Measurements from ENCODE around the gene IL17B. TPM values are rescaled to one million over a fixed set of nuclear protein-coding genes. Genes with fewer than 3 reads are reported as not detected.
"Not testable (repeated sequence)": the region's sequence is repeated elsewhere in the genome, so short reads cannot be mapped to it uniquely, and the experiment has no call there.

IL17B gene
- total and polyA plus RNA-seq, 2 experiments from 2014 or later, result 0.43 TPM; not detected in 1

DNA sequence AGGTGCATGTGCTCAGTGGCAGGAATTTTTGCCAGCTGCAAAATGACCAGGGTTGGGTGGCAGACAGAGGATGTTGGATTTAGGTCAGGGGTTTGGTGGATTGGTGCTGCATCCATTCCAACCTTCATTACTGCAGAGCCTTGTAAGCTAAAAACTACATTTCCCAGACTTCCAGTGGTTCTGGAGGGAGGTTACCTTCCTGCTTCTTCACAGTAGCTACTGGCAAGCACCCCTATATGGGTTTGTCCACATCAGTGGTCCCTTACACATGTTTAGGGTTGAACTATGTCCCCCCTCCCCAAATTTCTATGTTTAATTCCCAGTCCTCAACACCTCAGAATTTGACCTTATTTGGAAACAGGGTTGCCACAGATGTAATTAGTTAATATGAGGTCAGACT lies 20.7 kb upstream of the IL17B start:
- H3K4me2 ChIP-seq (ENCODE audit: unreplicated experiment), result no peak overlapping the region
- in situ Hi-C loops (cut with MboI), result no loop called here
- H2AFZ ChIP-seq, result no peak overlapping the region
- H3K27ac ChIP-seq, result no peak overlapping the region
- H3K4me1 ChIP-seq (ENCODE audit: insufficient read depth), result peaks cover 26% of the 10 kb centered on the region
- H3K4me3 ChIP-seq, result no peak overlapping the region
- DNase-seq, result no peak
- no peaks in the 10 kb centered on the region for H3K79me2 ChIP-seq (ENCODE audit: insufficient read depth)
- H3K9me2 ChIP-seq (ENCODE audit: insufficient read depth), result no peaks in the 10 kb centered on the region
- H3K9ac ChIP-seq, result no peak overlapping the region
- no peaks in the 10 kb centered on the region for H3K27me3 ChIP-seq (replicated peaks; ENCODE audit: insufficient read depth)
- H4K20me1 ChIP-seq (ENCODE audit: insufficient read depth), result no peaks in the 10 kb centered on the region
- H3K9me3 ChIP-seq (ENCODE audit: low read depth), result no peaks in the 10 kb centered on the region
- H3K36me3 ChIP-seq (ENCODE audit: low read depth), result no peaks in the 10 kb centered on the region
- H3F3A ChIP-seq (ENCODE audit: insufficient read depth), result peaks cover 35% of the 10 kb centered on the region
- TF ChIP-seq EZH2phosphoT487 (IDR thresholded peaks at IDR 0.05; ENCODE audit: insufficient read depth, low read depth), result no peak
- TF ChIP-seq EZH2 (IDR thresholded peaks at IDR 0.05; ENCODE audit: insufficient read depth, poor library complexity, severe bottlenecking), result no peak

DNA sequence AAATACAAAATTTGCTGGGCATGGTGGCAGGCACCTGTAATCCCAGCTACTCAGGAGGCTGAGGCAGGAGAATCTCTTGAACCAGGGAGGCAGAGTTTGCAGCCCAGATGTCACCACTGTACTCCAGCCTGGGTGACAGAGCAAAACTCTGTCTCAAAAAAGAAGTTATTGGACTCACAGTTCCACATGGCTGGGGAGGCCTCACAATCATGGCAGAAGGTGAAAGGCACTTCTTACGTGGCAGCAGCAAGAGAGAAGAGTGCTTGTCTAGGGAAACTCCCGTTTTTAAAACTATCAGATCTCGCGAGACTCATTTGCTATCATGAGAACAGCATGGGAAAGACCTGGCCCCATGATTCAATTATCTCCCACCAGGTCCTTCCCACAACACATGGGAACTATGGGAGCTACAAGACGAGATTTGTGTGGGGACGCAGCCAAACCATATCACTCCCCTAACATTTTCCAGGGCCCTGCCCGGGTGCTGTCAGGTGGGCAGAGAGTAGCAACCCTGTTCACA lies 19.7 kb upstream of the IL17B start:
- H3K36me3 ChIP-seq (ENCODE audit: low read depth); H3K9me2 ChIP-seq (ENCODE audit: insufficient read depth); in situ Hi-C loops (cut with MboI); H3K4me2 ChIP-seq (ENCODE audit: unreplicated experiment); H3K4me3 ChIP-seq; H3K27me3 ChIP-seq (replicated peaks; ENCODE audit: insufficient read depth); H3K9ac ChIP-seq; H3K79me2 ChIP-seq (ENCODE audit: insufficient read depth); H4K20me1 ChIP-seq (ENCODE audit: insufficient read depth); H2AFZ ChIP-seq; DNase-seq; H3K27ac ChIP-seq; H3K9me3 ChIP-seq (ENCODE audit: low read depth): not testable (repeated sequence)
- Histone ChIP-seq H3K4me1 (ENCODE audit: insufficient read depth) (peaks cover 16% of the 10 kb centered on the region), H3F3A (ENCODE audit: insufficient read depth) (peaks cover 26% of the 10 kb centered on the region)
- WGBS, 2 experiments (ENCODE audit: low coverage in 1 of 2, low lambda C conversion rate in 2 of 2, missing lambda C conversion rate in 2 of 2), result 75 to 81% methylated on average over 7 of the region's 7 CpGs

DNA sequence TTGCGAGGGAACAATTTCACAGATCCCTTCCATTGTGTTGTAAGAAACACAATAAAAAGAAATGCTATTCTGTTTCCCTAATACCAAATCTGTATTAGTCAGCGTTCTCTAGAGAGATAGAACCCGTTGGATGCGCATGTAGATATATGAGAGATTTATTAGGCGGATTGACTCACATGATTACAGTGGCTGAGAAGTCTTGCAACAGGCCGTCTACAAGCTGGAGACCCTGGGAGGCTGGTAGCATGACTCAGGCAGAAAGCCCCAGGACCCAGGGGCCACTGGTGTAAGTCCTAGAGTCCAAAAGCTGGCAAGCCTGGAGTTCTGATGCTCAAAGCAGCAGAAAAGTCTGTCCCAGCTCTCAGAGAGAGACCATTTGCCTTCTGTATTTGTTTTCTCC lies 18.4 kb upstream of the IL17B start:
- H3K36me3 ChIP-seq (ENCODE audit: low read depth), result no peaks in the 10 kb centered on the region
- no peaks in the 10 kb centered on the region for H3K9me3 ChIP-seq (ENCODE audit: low read depth)
- no peak overlapping the region for H2AFZ ChIP-seq
- no peak overlapping the region for H3K4me3 ChIP-seq
- H3K9ac ChIP-seq, result peak overlapping the region; percentile 32; the same call in 1 of the 2 replicates
- H3K27me3 ChIP-seq (replicated peaks; ENCODE audit: insufficient read depth), result no peaks in the 10 kb centered on the region
- TF ChIP-seq EZH2phosphoT487 (IDR thresholded peaks at IDR 0.05; ENCODE audit: insufficient read depth, low read depth) (no peak), EZH2 (IDR thresholded peaks at IDR 0.05; ENCODE audit: insufficient read depth, poor library complexity, severe bottlenecking) (no peak)
- no peaks in the 10 kb centered on the region for H3K9me2 ChIP-seq (ENCODE audit: insufficient read depth)
- in situ Hi-C loops (cut with MboI), result no loop called here
- DNase-seq, result peak; percentile 94
- H3K4me1 ChIP-seq (ENCODE audit: insufficient read depth), result peaks cover 9% of the 10 kb centered on the region
- H3K27ac ChIP-seq, result peak overlapping the region; percentile 60
- H3K4me2 ChIP-seq (ENCODE audit: unreplicated experiment), result no peak overlapping the region
- peaks cover 17% of the 10 kb centered on the region; the same call in 1 of the 2 replicates for H3F3A ChIP-seq (ENCODE audit: insufficient read depth)
- no peaks in the 10 kb centered on the region for H4K20me1 ChIP-seq (ENCODE audit: insufficient read depth)
- 20 to 28% methylated on average over 6 of the region's 6 CpGs for WGBS, 2 experiments (ENCODE audit: low coverage in 1 of 2, low lambda C conversion rate in 2 of 2, missing lambda C conversion rate in 2 of 2)
- no peaks in the 10 kb centered on the region for H3K79me2 ChIP-seq (ENCODE audit: insufficient read depth)

DNA sequence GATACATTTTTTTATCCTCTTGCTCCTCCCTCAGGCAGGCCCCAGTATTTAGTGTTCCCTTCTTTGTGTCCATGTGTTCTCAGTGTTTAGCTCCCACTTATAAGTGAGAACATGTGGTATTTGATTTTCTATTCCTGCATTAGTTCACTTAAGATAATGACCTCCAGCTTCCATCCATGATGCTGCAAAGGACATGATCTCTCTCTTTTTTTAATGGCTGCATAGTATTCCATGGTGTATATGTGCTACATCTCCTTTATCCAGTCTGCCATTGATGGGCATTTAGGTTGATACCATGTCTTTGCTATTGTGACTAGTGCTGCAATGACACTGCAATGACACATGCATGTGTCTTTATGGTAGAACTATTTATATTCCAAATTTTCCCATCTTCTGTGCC lies 15.9 kb upstream of the IL17B start:
- peaks cover 17% of the 10 kb centered on the region; the same call in 1 of the 2 replicates for H3F3A ChIP-seq (ENCODE audit: insufficient read depth)
- H3K4me2 ChIP-seq (ENCODE audit: unreplicated experiment); in situ Hi-C loops (cut with MboI); H3K9ac ChIP-seq; DNase-seq; H3K27ac ChIP-seq; H3K36me3 ChIP-seq (ENCODE audit: low read depth); H3K4me1 ChIP-seq (ENCODE audit: insufficient read depth); H2AFZ ChIP-seq; H3K9me3 ChIP-seq (ENCODE audit: low read depth); H3K79me2 ChIP-seq (ENCODE audit: insufficient read depth); H4K20me1 ChIP-seq (ENCODE audit: insufficient read depth); H3K9me2 ChIP-seq (ENCODE audit: insufficient read depth); H3K27me3 ChIP-seq (replicated peaks; ENCODE audit: insufficient read depth); H3K4me3 ChIP-seq: not testable (repeated sequence)

DNA sequence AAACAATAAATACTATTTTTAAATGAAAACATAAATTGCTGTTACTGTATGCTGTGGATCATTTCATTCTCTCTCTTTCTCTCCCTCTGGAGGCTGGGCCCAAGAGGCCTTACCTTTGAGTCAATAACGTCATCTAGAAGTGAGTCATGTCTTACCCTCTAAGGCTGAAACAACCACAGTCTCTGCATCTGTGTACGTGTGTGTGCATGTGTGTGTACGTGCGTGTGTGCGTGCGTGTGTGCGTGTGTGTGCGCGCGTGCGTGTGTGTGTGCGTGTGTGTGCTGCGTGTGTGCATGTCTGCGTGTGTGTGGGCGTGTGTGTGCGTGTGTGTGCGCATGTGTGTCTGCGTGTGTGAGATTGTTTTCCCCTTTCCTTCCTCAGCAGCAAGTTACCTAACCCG lies 13.6 kb upstream of the IL17B start:
- no peak overlapping the region for H3K9ac ChIP-seq
- no peaks in the 10 kb centered on the region for H3K9me3 ChIP-seq (ENCODE audit: low read depth)
- no peaks in the 10 kb centered on the region for H3K36me3 ChIP-seq (ENCODE audit: low read depth)
- H3K27ac ChIP-seq, result no peak overlapping the region
- no peak overlapping the region for H2AFZ ChIP-seq
- H3K79me2 ChIP-seq (ENCODE audit: insufficient read depth), result no peaks in the 10 kb centered on the region
- TF ChIP-seq EZH2phosphoT487 (IDR thresholded peaks at IDR 0.05; ENCODE audit: insufficient read depth, low read depth) (no peak), EZH2 (IDR thresholded peaks at IDR 0.05; ENCODE audit: insufficient read depth, poor library complexity, severe bottlenecking) (no peak)
- H3K4me2 ChIP-seq (ENCODE audit: unreplicated experiment), result no peak overlapping the region
- DNase-seq, result peak; percentile 61
- in situ Hi-C loops (cut with MboI), result no loop called here
- H3F3A ChIP-seq (ENCODE audit: insufficient read depth), result peaks cover 11% of the 10 kb centered on the region; the same call in 1 of the 2 replicates
- H3K9me2 ChIP-seq (ENCODE audit: insufficient read depth), result no peaks in the 10 kb centered on the region
- no peaks in the 10 kb centered on the region for H4K20me1 ChIP-seq (ENCODE audit: insufficient read depth)
- no peak overlapping the region for H3K4me3 ChIP-seq
- WGBS, 2 experiments (ENCODE audit: low coverage in 1 of 2, low lambda C conversion rate in 2 of 2, missing lambda C conversion rate in 2 of 2), result 77 to 81% methylated on average over 13 to 19 of the region's 19 CpGs
- H3K4me1 ChIP-seq (ENCODE audit: insufficient read depth), result peaks cover 11% of the 10 kb centered on the region
- H3K27me3 ChIP-seq (replicated peaks; ENCODE audit: insufficient read depth), result no peaks in the 10 kb centered on the region
